ENCODE results near the gene TMEM170B. TPM values are rescaled to one million over a fixed set of nuclear protein-coding genes. Genes with fewer than 3 reads are reported as not detected.

The TMEM170B gene
- total RNA-seq, 1 donor from 2014 or later, result 0.53 TPM

- intact Hi-C loops (cut with DNase I), result no loop called here
- Histone ChIP-seq H3K36me3 (no peaks in the 10 kb centered on the region), H3K9me3 (no peaks in the 10 kb centered on the region), H3K4me3 (no peak overlapping the region), H3K27ac (no peak overlapping the region), H3K27me3 (no peaks in the 10 kb centered on the region), H3K4me1 (peaks cover 0 to 8% of the 10 kb centered on the region in 2 donors)
- no peak for DNase-seq (ENCODE audit: low spot score in 2 of 2)
- no peak for TF ChIP-seq CTCF (IDR thresholded peaks at IDR 0.05)
Observed at GRCh38 chr6:11500008-11500407, 37.5 kb upstream of the TMEM170B start.

- Histone ChIP-seq H3K9me3 (no peaks in the 10 kb centered on the region), H3K27me3 (no peaks in the 10 kb centered on the region), H3K36me3 (no peaks in the 10 kb centered on the region), H3K27ac (no peak overlapping the region), H3K4me1 (no peaks in the 10 kb centered on the region), H3K4me3 (no peak overlapping the region)
- no peak for TF ChIP-seq CTCF (IDR thresholded peaks at IDR 0.05)
- no peak for DNase-seq (ENCODE audit: low spot score in 2 of 2)
- intact Hi-C loops (cut with DNase I), result no loop called here
Observed at GRCh38 chr6:11509471-11509870, 28.1 kb upstream of the TMEM170B start.

- H3K27me3 ChIP-seq, result no peaks in the 10 kb centered on the region
- H3K9me3 ChIP-seq, result peaks cover 0 to 16% of the 10 kb centered on the region in 2 donors
- H3K4me3 ChIP-seq, result no peak overlapping the region
- TF ChIP-seq CTCF (IDR thresholded peaks at IDR 0.05), result no peak
- H3K27ac ChIP-seq, result no peak overlapping the region
- no peak for DNase-seq (ENCODE audit: low spot score in 2 of 2)
- no peaks in the 10 kb centered on the region for H3K4me1 ChIP-seq
- no peaks in the 10 kb centered on the region for H3K36me3 ChIP-seq
- intact Hi-C loops (cut with DNase I), result no loop called here
Observed at GRCh38 chr6:11514672-11515071, 22.9 kb upstream of the TMEM170B start.

- Histone ChIP-seq H3K27me3 (no peaks in the 10 kb centered on the region), H3K27ac (no peak overlapping the region), H3K4me1 (no peaks in the 10 kb centered on the region), H3K36me3 (no peaks in the 10 kb centered on the region), H3K4me3 (no peak overlapping the region), H3K9me3 (peaks cover 0 to 16% of the 10 kb centered on the region in 2 donors)
- no peak for TF ChIP-seq CTCF (IDR thresholded peaks at IDR 0.05)
- intact Hi-C loops (cut with DNase I), result no loop called here
- DNase-seq (ENCODE audit: low spot score in 2 of 2), result no peak
Observed at GRCh38 chr6:11515763-11516162, 21.8 kb upstream of the TMEM170B start.

GRCh38 chr6:11522812-11523605, 14.5 kb upstream of the TMEM170B start:
- Histone ChIP-seq H3K4me3 (no peak overlapping the region), H3K9me3 (peaks cover 0 to 8% of the 10 kb centered on the region in 2 donors), H3K27ac (no peak overlapping the region), H3K36me3 (no peaks in the 10 kb centered on the region), H3K27me3 (no peaks in the 10 kb centered on the region), H3K4me1 (no peaks in the 10 kb centered on the region)
- TF ChIP-seq CTCF (IDR thresholded peaks at IDR 0.05), result no peak
- intact Hi-C loops (cut with DNase I), result no loop called here
- no peak for DNase-seq (ENCODE audit: low spot score in 2 of 2)
